GM23338 (cell line): Measurements from ENCODE around the gene SVIL.
"Not testable (repeated sequence)": the region's sequence is repeated elsewhere in the genome, so short reads cannot be mapped to it uniquely, and the experiment has no call there.

Experiments
- CREB1 ChIP-seq: fragments of 250-450 bp; sonication (Bioruptor Pico); IDR thresholded peaks from 2 replicates; pipeline ENCODE4 v1.5.0; 2020; ENCODE audit warnings: low read depth, mild to moderate bottlenecking, moderate library complexity
- EZH2 ChIP-seq: fragments of 200-600 bp; sonication (generic); IDR thresholded peaks from one replicate; pipeline ENCODE4 v1.8.0; 2017; ENCODE audit warnings: antibody characterized with exemption, mild to moderate bottlenecking, low read depth; ENCODE audit not compliant: unreplicated experiment
- EZH2phosphoT487 ChIP-seq: fragments of 200-600 bp; sonication (generic); IDR thresholded peaks from one replicate; pipeline ENCODE4 v1.8.1; 2018; ENCODE audit warnings: antibody characterized with exemption; ENCODE audit not compliant: unreplicated experiment
- JUNB ChIP-seq: IDR thresholded peaks from one replicate; pipeline ENCODE4 v1.6.1; 2016; ENCODE audit warnings: antibody characterized with exemption; ENCODE audit not compliant: unreplicated experiment
- POLR2AphosphoS5 ChIP-seq: IDR thresholded peaks from 2 replicates; pipeline ENCODE4 v1.6.1; 2016; ENCODE audit warnings: antibody characterized with exemption, low read depth
- STAT1 ChIP-seq: IDR thresholded peaks from one replicate; pipeline ENCODE4 v1.6.1; 2016; ENCODE audit warnings: antibody characterized with exemption; ENCODE audit not compliant: unreplicated experiment
- ZNF331 ChIP-seq: fragments of 250-450 bp; sonication (Bioruptor Pico); IDR thresholded peaks from 2 replicates; pipeline ENCODE4 v1.5.0; 2020; ENCODE audit warnings: low read depth, mild to moderate bottlenecking, moderate library complexity
- TF ChIP-seq, protein P1 (sequence below), 2 experiments: fragments of 200-600 bp in 1 of 2; sonication (generic) in 1 of 2; conservative IDR thresholded peaks; 2 replicates each; pipeline versions ENCODE4 v1.5.1 to v1.6.1; 2016 to 2017; ENCODE audit warnings: antibody characterized with exemption in 2 of 2, low read depth in 2 of 2, mild to moderate bottlenecking in 2 of 2, moderate library complexity in 1 of 2
- TF ChIP-seq, protein P2 (sequence below): IDR thresholded peaks from one replicate; pipeline ENCODE4 v1.6.1; 2018; ENCODE audit warnings: antibody characterized with exemption; ENCODE audit not compliant: unreplicated experiment
- TF ChIP-seq, protein P3 (sequence below): IDR thresholded peaks from 2 replicates; pipeline ENCODE4 v1.6.1; 2016; ENCODE audit warnings: antibody characterized with exemption

DNA sequence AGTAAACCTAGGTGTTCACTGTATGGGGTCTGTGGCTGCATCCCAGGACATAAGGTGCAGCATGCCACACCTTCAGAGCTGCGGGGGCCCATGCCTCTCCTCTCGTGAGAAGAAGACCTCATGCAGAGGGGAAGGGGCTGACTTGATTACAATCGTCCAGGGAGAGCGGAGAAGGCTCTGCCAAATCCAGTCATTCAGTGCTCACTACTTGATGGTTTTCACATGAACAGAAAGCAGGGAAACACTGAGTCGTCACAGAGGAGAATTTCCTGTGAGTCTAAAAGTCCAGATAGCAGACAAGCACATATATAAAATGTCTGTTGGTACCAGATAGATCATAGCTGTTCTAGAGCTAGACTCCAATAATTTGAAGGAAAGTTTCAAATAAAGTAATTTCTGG, 52.0 kb downstream of the SVIL start:
- TF ChIP-seq, protein P1, sequence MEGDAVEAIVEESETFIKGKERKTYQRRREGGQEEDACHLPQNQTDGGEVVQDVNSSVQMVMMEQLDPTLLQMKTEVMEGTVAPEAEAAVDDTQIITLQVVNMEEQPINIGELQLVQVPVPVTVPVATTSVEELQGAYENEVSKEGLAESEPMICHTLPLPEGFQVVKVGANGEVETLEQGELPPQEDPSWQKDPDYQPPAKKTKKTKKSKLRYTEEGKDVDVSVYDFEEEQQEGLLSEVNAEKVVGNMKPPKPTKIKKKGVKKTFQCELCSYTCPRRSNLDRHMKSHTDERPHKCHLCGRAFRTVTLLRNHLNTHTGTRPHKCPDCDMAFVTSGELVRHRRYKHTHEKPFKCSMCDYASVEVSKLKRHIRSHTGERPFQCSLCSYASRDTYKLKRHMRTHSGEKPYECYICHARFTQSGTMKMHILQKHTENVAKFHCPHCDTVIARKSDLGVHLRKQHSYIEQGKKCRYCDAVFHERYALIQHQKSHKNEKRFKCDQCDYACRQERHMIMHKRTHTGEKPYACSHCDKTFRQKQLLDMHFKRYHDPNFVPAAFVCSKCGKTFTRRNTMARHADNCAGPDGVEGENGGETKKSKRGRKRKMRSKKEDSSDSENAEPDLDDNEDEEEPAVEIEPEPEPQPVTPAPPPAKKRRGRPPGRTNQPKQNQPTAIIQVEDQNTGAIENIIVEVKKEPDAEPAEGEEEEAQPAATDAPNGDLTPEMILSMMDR (conservative IDR thresholded peaks at IDR 0.05; ENCODE audit: low read depth in 2 of 2), result not testable (repeated sequence)
- TF ChIP-seq POLR2AphosphoS5; EZH2phosphoT487; CREB1; EZH2; JUNB; ZNF331 (CRISPR knock-in tag); STAT1: not testable (repeated sequence)
- TF ChIP-seq, protein P2, sequence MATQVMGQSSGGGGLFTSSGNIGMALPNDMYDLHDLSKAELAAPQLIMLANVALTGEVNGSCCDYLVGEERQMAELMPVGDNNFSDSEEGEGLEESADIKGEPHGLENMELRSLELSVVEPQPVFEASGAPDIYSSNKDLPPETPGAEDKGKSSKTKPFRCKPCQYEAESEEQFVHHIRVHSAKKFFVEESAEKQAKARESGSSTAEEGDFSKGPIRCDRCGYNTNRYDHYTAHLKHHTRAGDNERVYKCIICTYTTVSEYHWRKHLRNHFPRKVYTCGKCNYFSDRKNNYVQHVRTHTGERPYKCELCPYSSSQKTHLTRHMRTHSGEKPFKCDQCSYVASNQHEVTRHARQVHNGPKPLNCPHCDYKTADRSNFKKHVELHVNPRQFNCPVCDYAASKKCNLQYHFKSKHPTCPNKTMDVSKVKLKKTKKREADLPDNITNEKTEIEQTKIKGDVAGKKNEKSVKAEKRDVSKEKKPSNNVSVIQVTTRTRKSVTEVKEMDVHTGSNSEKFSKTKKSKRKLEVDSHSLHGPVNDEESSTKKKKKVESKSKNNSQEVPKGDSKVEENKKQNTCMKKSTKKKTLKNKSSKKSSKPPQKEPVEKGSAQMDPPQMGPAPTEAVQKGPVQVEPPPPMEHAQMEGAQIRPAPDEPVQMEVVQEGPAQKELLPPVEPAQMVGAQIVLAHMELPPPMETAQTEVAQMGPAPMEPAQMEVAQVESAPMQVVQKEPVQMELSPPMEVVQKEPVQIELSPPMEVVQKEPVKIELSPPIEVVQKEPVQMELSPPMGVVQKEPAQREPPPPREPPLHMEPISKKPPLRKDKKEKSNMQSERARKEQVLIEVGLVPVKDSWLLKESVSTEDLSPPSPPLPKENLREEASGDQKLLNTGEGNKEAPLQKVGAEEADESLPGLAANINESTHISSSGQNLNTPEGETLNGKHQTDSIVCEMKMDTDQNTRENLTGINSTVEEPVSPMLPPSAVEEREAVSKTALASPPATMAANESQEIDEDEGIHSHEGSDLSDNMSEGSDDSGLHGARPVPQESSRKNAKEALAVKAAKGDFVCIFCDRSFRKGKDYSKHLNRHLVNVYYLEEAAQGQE, result not testable (repeated sequence)
- TF ChIP-seq, protein P3, sequence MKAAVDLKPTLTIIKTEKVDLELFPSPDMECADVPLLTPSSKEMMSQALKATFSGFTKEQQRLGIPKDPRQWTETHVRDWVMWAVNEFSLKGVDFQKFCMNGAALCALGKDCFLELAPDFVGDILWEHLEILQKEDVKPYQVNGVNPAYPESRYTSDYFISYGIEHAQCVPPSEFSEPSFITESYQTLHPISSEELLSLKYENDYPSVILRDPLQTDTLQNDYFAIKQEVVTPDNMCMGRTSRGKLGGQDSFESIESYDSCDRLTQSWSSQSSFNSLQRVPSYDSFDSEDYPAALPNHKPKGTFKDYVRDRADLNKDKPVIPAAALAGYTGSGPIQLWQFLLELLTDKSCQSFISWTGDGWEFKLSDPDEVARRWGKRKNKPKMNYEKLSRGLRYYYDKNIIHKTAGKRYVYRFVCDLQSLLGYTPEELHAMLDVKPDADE, result not testable (repeated sequence)
